A673 (cell line): Measurements from ENCODE around the gene MKNK1. TPM values are rescaled to one million over a fixed set of nuclear protein-coding genes. Genes with fewer than 3 reads are reported as not detected.

ENCODE experiments used
- BruUV-seq: library from RNA; stranded (reverse); fragments of 400-500 nt; replicated peaks from 2 replicates; lab custom pipeline; 2021; lab: Mats Ljungman, UMichigan
- CTCF ChIA-PET: fragments of 300-600 bp; sonication (Branson Sonifier 250); formaldehyde crosslinking; loops from one replicate; lab custom pipeline; 2022; ENCODE audit warnings: antibody characterized with exemption; lab: Charles Lee
- POLR2A ChIA-PET: fragments of 300-600 bp; sonication (Branson Sonifier 250); formaldehyde crosslinking; loops from one replicate; lab custom pipeline; 2022; ENCODE audit warnings: antibody characterized with exemption; ENCODE audit not compliant: low non-redundant PET; lab: Charles Lee
- DNase-seq: peaks from one replicate; pipeline ENCODE4 v3.0.0-alpha.2; 2015; ENCODE audit warnings: low spot score
- H3K27ac ChIP-seq: fragments of 200-600 bp; sonication (generic); 2 replicates; pipeline ENCODE4 v1.5.1; 2016; ENCODE audit warnings: mixed run types, low read depth, mild to moderate bottlenecking, mixed read lengths, antibody characterized with exemption, low read length; ENCODE audit not compliant: poor library complexity, severe bottlenecking
- H3K27me3 ChIP-seq: fragments of 200-600 bp; sonication (generic); replicated peaks from 2 replicates; pipeline ENCODE4 v1.6.1; 2017; ENCODE audit warnings: mixed run types, low read depth, mild to moderate bottlenecking, mixed read lengths, antibody characterized with exemption, low read length; ENCODE audit not compliant: insufficient read depth, poor library complexity
- H3K36me3 ChIP-seq: fragments of 200-600 bp; sonication (generic); 2 replicates; pipeline ENCODE4 v1.6.1; 2016; ENCODE audit warnings: mixed run types, mild to moderate bottlenecking, mixed read lengths, antibody characterized with exemption, low read length; ENCODE audit not compliant: insufficient read depth, poor library complexity, severe bottlenecking
- H3K4me1 ChIP-seq: fragments of 200-600 bp; sonication (generic); 2 replicates; pipeline ENCODE4 v1.6.1; 2017; ENCODE audit warnings: mixed run types, mild to moderate bottlenecking, mixed read lengths, antibody characterized with exemption, low read length; ENCODE audit not compliant: insufficient read depth, poor library complexity, severe bottlenecking
- H3K4me3 ChIP-seq: fragments of 200-600 bp; sonication (generic); 2 replicates; pipeline ENCODE4 v1.5.1; 2016; ENCODE audit warnings: low read depth, mixed run types, mild to moderate bottlenecking, mixed read lengths, low read length; ENCODE audit not compliant: poor library complexity, severe bottlenecking
- H3K9me3 ChIP-seq: fragments of 200-600 bp; sonication (generic); 2 replicates; pipeline ENCODE4 v1.6.1; 2016; ENCODE audit warnings: mixed run types, low read depth, mild to moderate bottlenecking, mixed read lengths, antibody characterized with exemption, low read length; ENCODE audit not compliant: poor library complexity, severe bottlenecking
- CTCF ChIP-seq: fragments of 300-800, 200-600 bp; sonication (generic); conservative IDR thresholded peaks from 2 replicates; pipeline ENCODE4 v1.5.1; 2017; ENCODE audit warnings: low read depth, mild to moderate bottlenecking, antibody characterized with exemption, low read length, moderate library complexity, mixed read lengths
- EZH2 ChIP-seq: fragments of 200-600 bp; sonication (generic); IDR thresholded peaks from 2 replicates; pipeline ENCODE4 v1.6.1; 2017; ENCODE audit warnings: borderline replicate concordance, low read depth, mild to moderate bottlenecking, mixed read lengths, antibody characterized with exemption, low read length; ENCODE audit not compliant: poor library complexity, severe bottlenecking
- intact Hi-C: fragments of 100-400 bp; cut with micrococcal nuclease; formaldehyde crosslinking; loops from one replicate; pipeline ENCODE4 v1.10.0; 2022; ENCODE audit not compliant: unreplicated experiment
- total RNA-seq: library from RNA; stranded (reverse); gene quantifications from 2 replicates; pipeline ENCODE4 v1.2.3, GENCODE V29; 2021

Gene MKNK1
- total RNA-seq, 1 experiment from 2014 or later, result 22.7 TPM

GRCh38 chr1:46562498-46562897 lies 41.6 kb downstream of the MKNK1 start:
- CTCF ChIA-PET, result interaction anchor here (0.6 kb wide), 1 partner anchor 120 kb away, joined by 3 read pairs; no protein-coding TSS in a partner anchor
- no peak for TF ChIP-seq EZH2
- no peak for TF ChIP-seq CTCF

DNA sequence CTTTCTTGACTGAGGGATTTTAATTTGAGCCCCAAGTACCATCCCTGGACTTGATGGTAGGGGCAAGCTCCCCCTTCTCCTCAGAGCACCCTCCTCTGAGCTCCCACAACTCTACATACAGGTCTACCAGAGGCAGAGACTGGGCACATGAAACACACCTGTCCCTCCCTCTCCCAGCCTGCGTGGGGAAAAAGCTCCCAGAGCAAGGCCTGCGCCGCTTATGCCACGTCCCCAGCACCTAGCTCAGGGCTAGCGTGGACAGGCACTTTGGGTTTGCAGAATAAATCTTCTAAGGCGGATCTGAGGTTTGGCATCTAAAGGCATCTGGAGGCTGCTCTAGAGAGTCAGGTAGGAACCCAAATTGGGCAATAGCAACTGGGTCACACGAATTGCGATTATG lies 45.1 kb downstream of the MKNK1 start:
- TF ChIP-seq EZH2 (no peak), CTCF (no peak)
- POLR2A ChIA-PET, result no interaction called here
- Histone ChIP-seq H3K27me3 (no peaks in the 10 kb centered on the region), H3K4me1 (no peaks in the 10 kb centered on the region), H3K27ac (no peak overlapping the region), H3K4me3 (no peak overlapping the region), H3K36me3 (no peaks in the 10 kb centered on the region), H3K9me3 (no peaks in the 10 kb centered on the region)
- CTCF ChIA-PET, result interaction anchor here (0.9 kb wide), 1 partner anchor 112 kb away, joined by 3 read pairs; no protein-coding TSS in a partner anchor
- intact Hi-C loops, result no loop called here
- DNase-seq, result no peak
- no TSS peak for BruUV-seq

More at GRCh38 chr1:46562498-46562897, 41.6 kb downstream of the MKNK1 start:
- Histone ChIP-seq H3K27ac (no peak overlapping the region), H3K4me1 (no peaks in the 10 kb centered on the region), H3K27me3 (no peaks in the 10 kb centered on the region), H3K36me3 (no peaks in the 10 kb centered on the region), H3K4me3 (no peak overlapping the region), H3K9me3 (no peaks in the 10 kb centered on the region)
- no peak for DNase-seq
- intact Hi-C loops, result no loop called here
- BruUV-seq, result no TSS peak
- POLR2A ChIA-PET, result no interaction called here

- ChIA-PET POLR2A (no interaction called here), CTCF (interaction anchor here (0.9 kb wide), 1 partner anchor 112 kb away, joined by 3 read pairs; no protein-coding TSS in a partner anchor)
- Histone ChIP-seq H3K27ac (no peak overlapping the region), H3K27me3 (no peaks in the 10 kb centered on the region), H3K4me3 (no peak overlapping the region), H3K36me3 (no peaks in the 10 kb centered on the region), H3K4me1 (no peaks in the 10 kb centered on the region), H3K9me3 (no peaks in the 10 kb centered on the region)
- intact Hi-C loops, result no loop called here
- no TSS peak for BruUV-seq
- no peak for DNase-seq
- TF ChIP-seq CTCF (no peak), EZH2 (no peak)
Observed at GRCh38 chr1:46558141-46558963, 45.7 kb downstream of the MKNK1 start.
